HepG2 (cell line): ENCODE data around the gene CNMD. TPM values are rescaled to one million over a fixed set of nuclear protein-coding genes. Genes with fewer than 3 reads are reported as not detected.

Source experiments
- ATAC-seq: fragments of 200-7000 bp; cut with Tn5 transposase; 3 replicates; pipeline ENCODE4 v1.9.1; 2020; ENCODE audit warnings: mild to moderate bottlenecking, moderate library complexity
- BruUV-seq: library from RNA; stranded (reverse); fragments of 400-500 nt; replicated peaks from 2 replicates; lab custom pipeline; 2021; lab: Mats Ljungman, UMichigan
- CTCF ChIA-PET: fragments of 300-600 bp; formaldehyde crosslinking; extraction: SDS; loops from one replicate; lab custom pipeline; 2021; ENCODE audit warnings: low total read pairs, inconsistent platforms, low intra/inter-chr PET ratio; lab: Yijun Ruan, JAX
- POLR2A ChIA-PET: fragments of 350-600 bp; sonication (Branson Sonifier 250); formaldehyde crosslinking; loops from one replicate; lab custom pipeline; 2020; ENCODE audit warnings: antibody characterized with exemption, inconsistent platforms; lab: Yijun Ruan, JAX
- DNase-seq: peaks from one replicate; pipeline ENCODE4 v3.0.0-alpha.2; 2015; ENCODE audit warnings: low spot score
- FAIRE-seq: peaks from 3 replicates; lab custom pipeline; 2011; peaks lifted over from hg19 to GRCh38; lab: Jason Lieb, UNC
- H2AFZ ChIP-seq: one replicate; pipeline ENCODE4 v1.6.1; 2011; ENCODE audit warnings: low read length, inconsistent platforms
- H3K27ac ChIP-seq: fragments of 300-600 bp; 3 replicates; pipeline ENCODE4 v1.8.0; 2011; ENCODE audit warnings: mixed run types, mild to moderate bottlenecking, mixed read lengths, low read length, inconsistent platforms; ENCODE audit not compliant: insufficient read depth; ENCODE audit errors: extremely low read length
- H3K27me3 ChIP-seq, 2 experiments: fragments of 200-600 bp in 1 of 2; 2 replicates in 1 of 2; 3 replicates in 1 of 2; pipeline versions ENCODE4 v1.6.0 to v1.8.0; 2011; ENCODE audit warnings: low read length in 2 of 2, mild to moderate bottlenecking in 2 of 2, moderate library complexity in 2 of 2, inconsistent platforms in 1 of 2; ENCODE audit not compliant: insufficient read depth in 2 of 2, control insufficient read depth in 1 of 2
- H3K36me3 ChIP-seq, 2 experiments: fragments of 200-600 bp in 1 of 2; replicated peaks in 1 of 2; 2 replicates in 1 of 2; 3 replicates in 1 of 2; pipeline versions ENCODE4 v1.5.1 to v1.8.0; 2011; ENCODE audit warnings: low read length in 2 of 2, inconsistent platforms in 1 of 2; ENCODE audit not compliant: insufficient read depth in 2 of 2, control insufficient read depth in 1 of 2
- H3K4me1 ChIP-seq: 2 replicates; pipeline ENCODE4 v1.5.1; 2012; ENCODE audit warnings: low read length, inconsistent platforms; ENCODE audit not compliant: insufficient read depth
- H3K4me2 ChIP-seq: 2 replicates; pipeline ENCODE4 v1.6.0; 2011; ENCODE audit warnings: low read depth, low read length, inconsistent platforms
- H3K4me3 ChIP-seq, 3 experiments: fragments of 200-600 bp in 1 of 3; sonication (generic), shearing (Covaris generic) in 1 of 3; replicated peaks in 1 of 3; 2 replicates each; pipeline ENCODE4 v1.5.1; 2011 to 2016; ENCODE audit warnings: low read length in 3 of 3, inconsistent platforms in 2 of 3, low read depth in 2 of 3, mild to moderate bottlenecking in 2 of 3, control low read depth in 1 of 3, mixed read lengths in 1 of 3; ENCODE audit not compliant: insufficient read depth in 1 of 3
- H3K79me2 ChIP-seq: one replicate; pipeline ENCODE4 v1.6.1; 2011; ENCODE audit warnings: low read length, inconsistent platforms; ENCODE audit not compliant: insufficient read depth
- H3K9ac ChIP-seq: 2 replicates; pipeline ENCODE4 v1.6.0; 2011; ENCODE audit warnings: mild to moderate bottlenecking, low read depth, low read length, inconsistent platforms; ENCODE audit not compliant: insufficient read depth
- H3K9me3 ChIP-seq: 2 replicates; pipeline ENCODE4 v1.5.1; 2012; ENCODE audit warnings: mild to moderate bottlenecking, low read length
- H4K20me1 ChIP-seq: 2 replicates; pipeline ENCODE4 v1.6.0; 2011; ENCODE audit warnings: inconsistent platforms, mild to moderate bottlenecking, low read length, moderate library complexity; ENCODE audit not compliant: insufficient read depth
- ATF7 ChIP-seq, 2 experiments: fragments of 450-650 bp in 1 of 2; sonication (generic) in 1 of 2; formaldehyde crosslinking in 1 of 2; IDR thresholded peaks; 2 replicates each; pipeline versions ENCODE4 v1.4.0 to v1.6.1; 2016 to 2020; ENCODE audit warnings: antibody characterized with exemption in 1 of 2, mild to moderate bottlenecking in 1 of 2, missing genetic modification reagents in 1 of 2
- ELF1 ChIP-seq: sonication (generic); formaldehyde crosslinking; IDR thresholded peaks from 2 replicates; pipeline ENCODE4 v1.4.0; 2020; ENCODE audit warnings: missing genetic modification reagents
- FIP1L1 ChIP-seq: fragments of 200-400 bp; formaldehyde crosslinking; IDR thresholded peaks from 2 replicates; pipeline ENCODE4 v1.6.1; 2018; ENCODE audit warnings: low read depth, mild to moderate bottlenecking, low read length, moderate library complexity, borderline replicate concordance; ENCODE audit not compliant: insufficient read depth
- GZF1 ChIP-seq: sonication (generic); formaldehyde crosslinking; IDR thresholded peaks from 2 replicates; pipeline ENCODE4 v1.5.1; 2020; ENCODE audit warnings: mild to moderate bottlenecking, missing genetic modification reagents
- HMG20A ChIP-seq: IDR thresholded peaks from 2 replicates; pipeline ENCODE4 v1.6.1; 2016; ENCODE audit warnings: borderline replicate concordance
- KLF16 ChIP-seq, 2 experiments: sonication (generic) in 1 of 2; formaldehyde crosslinking in 1 of 2; IDR thresholded peaks; 2 replicates each; pipeline versions ENCODE4 v1.6.1 to v1.8.0; 2016 to 2023; ENCODE audit warnings: missing genetic modification reagents in 2 of 2, missing compliant biosample characterization in 1 of 2
- MTA3 ChIP-seq: sonication (generic); formaldehyde crosslinking; IDR thresholded peaks from 2 replicates; pipeline ENCODE4 v1.4.0; 2020; ENCODE audit warnings: missing genetic modification reagents
- PBX3 ChIP-seq: sonication (generic); formaldehyde crosslinking; IDR thresholded peaks from 2 replicates; pipeline ENCODE4 v1.8.1; 2023; ENCODE audit warnings: missing genetic modification reagents, inconsistent platforms, borderline replicate concordance
- PLSCR1 ChIP-seq: sonication (generic); formaldehyde crosslinking; IDR thresholded peaks from 2 replicates; pipeline ENCODE4 v1.5.0; 2020; ENCODE audit warnings: missing genetic modification reagents, mild to moderate bottlenecking, borderline replicate concordance
- RCOR2 ChIP-seq: IDR thresholded peaks from 2 replicates; pipeline ENCODE4 v1.6.1; 2016; ENCODE audit warnings: missing biosample characterization, missing genetic modification reagents
- RFX3 ChIP-seq: IDR thresholded peaks from 2 replicates; pipeline ENCODE4 v1.6.1; 2016; ENCODE audit warnings: missing biosample characterization, missing genetic modification reagents
- SYNCRIP ChIP-seq: fragments of 200-400 bp; formaldehyde crosslinking; IDR thresholded peaks from 2 replicates; pipeline ENCODE4 v1.6.1; 2018; ENCODE audit warnings: mild to moderate bottlenecking, low read depth, low read length; ENCODE audit not compliant: insufficient read depth
- ZBTB21 ChIP-seq: sonication (generic); formaldehyde crosslinking; IDR thresholded peaks from 2 replicates; pipeline ENCODE4 v1.4.0; 2020; ENCODE audit warnings: missing genetic modification reagents
- ZNF143 ChIP-seq: sonication (generic); formaldehyde crosslinking; IDR thresholded peaks from 2 replicates; pipeline ENCODE4 v1.4.0; 2020; ENCODE audit warnings: missing genetic modification reagents
- ZNF264 ChIP-seq: sonication (generic); formaldehyde crosslinking; IDR thresholded peaks from 2 replicates; pipeline ENCODE4 v1.4.0; 2020; ENCODE audit warnings: missing genetic modification reagents
- ZNF605 ChIP-seq: sonication (generic); formaldehyde crosslinking; IDR thresholded peaks from 2 replicates; pipeline ENCODE4 v1.8.0; 2022; ENCODE audit warnings: mild to moderate bottlenecking, missing genetic modification reagents
- ZNF615 ChIP-seq: sonication (generic); formaldehyde crosslinking; IDR thresholded peaks from 2 replicates; pipeline ENCODE4 v1.5.0; 2020; ENCODE audit warnings: mild to moderate bottlenecking, missing genetic modification reagents, borderline replicate concordance
- ZNF629 ChIP-seq: sonication (generic); formaldehyde crosslinking; conservative IDR thresholded peaks from 2 replicates; pipeline ENCODE4 v1.5.0; 2020; ENCODE audit warnings: missing genetic modification reagents
- ZNF781 ChIP-seq: sonication (generic); formaldehyde crosslinking; IDR thresholded peaks from 2 replicates; pipeline ENCODE4 v1.5.1; 2020; ENCODE audit warnings: borderline replicate concordance, mild to moderate bottlenecking, missing genetic modification reagents; ENCODE audit errors: not compliant biosample characterization
- ZSCAN12 ChIP-seq: sonication (generic); formaldehyde crosslinking; IDR thresholded peaks from 2 replicates; pipeline ENCODE4 v1.9.0; 2021; ENCODE audit warnings: mild to moderate bottlenecking, missing genetic modification reagents
- WGBS: methylation state at CpG from one replicate; pipeline ENCODE4 v1.1.6; 2017; ENCODE audit warnings: low lambda C conversion rate; 5-methylcytosine and 5-hydroxymethylcytosine counted together
- in situ Hi-C: cut with HindIII; loops from 2 replicates; pipeline ENCODE4 v1.10.0; 2017; ENCODE audit warnings: low pct_unique_long_range_greater_than_20kb; ENCODE audit not compliant: extremely low pct_ligation_motif_present
- intact Hi-C: fragments of 100-400 bp; cut with micrococcal nuclease; formaldehyde crosslinking; loops from one replicate; pipeline ENCODE4 v1.10.0; 2022; ENCODE audit not compliant: unreplicated experiment
- polyA plus RNA-seq, 8 experiments: library from polyadenylated mRNA; depleted of rRNA in 3 of 8; stranded (reverse) in 7 of 8; unstranded in 1 of 8; fragments of >200 nt; fragmentation: Illumina TruSeq in 4 of 8; extraction: Trizol in 4 of 8; gene quantifications; 2 replicates each; pipeline versions ENCODE4 v1.2.1 to v1.2.3, GENCODE V29; 2011 to 2016; ENCODE audit warnings: low read depth in 4 of 8, missing spikeins in 1 of 8, mixed read lengths in 1 of 8; ENCODE audit not compliant: insufficient read depth in 1 of 8
- total RNA-seq, 5 experiments: library from RNA; depleted of rRNA; stranded (reverse); fragments of >200 nt; fragmentation: Illumina TruSeq; extraction: Trizol; gene quantifications; 2 replicates each; pipeline ENCODE4 v1.2.3, GENCODE V29; 2016; ENCODE audit warnings: low read depth in 1 of 5

Gene CNMD
- total and polyA plus RNA-seq, 2 of the 13 experiments (the other 11 are each of a cell fraction or from before 2014, with no cell fraction given): not detected

- H3K4me3 ChIP-seq: no peak overlapping the region
- 0% methylated on average over 2 of the region's 4 CpGs for WGBS
- TF ChIP-seq ZNF781 (no peak), MTA3 (no peak), ZNF143 (CRISPR knock-in tag) (no peak), ZBTB21 (CRISPR knock-in tag) (no peak), KLF16 (CRISPR knock-in tag; IDR thresholded peaks at IDR 0.05) (no peak), ZNF264 (CRISPR knock-in tag) (no peak), HMG20A (CRISPR knock-in tag) (no peak), RFX3 (CRISPR knock-in tag) (no peak), ZSCAN12 (CRISPR knock-in tag) (no peak)
- TF ChIP-seq, all 625 proteins: peak for 0
- ATAC-seq: no peak
- Histone ChIP-seq H3K27ac (no peak overlapping the region), H3K79me2 (no peaks in the 10 kb centered on the region), H3K4me2 (no peak overlapping the region), H4K20me1 (no peaks in the 10 kb centered on the region), H3K27me3 (peaks cover 3 to 9% of the 10 kb centered on the region in 2 experiments; a peak in 2 of 5 replicates), H2AFZ (no peak overlapping the region), H3K36me3 (no peaks in the 10 kb centered on the region), H3K4me1 (peaks cover 4% of the 10 kb centered on the region; the same call in 1 of the 2 replicates), H3K9me3 (no peaks in the 10 kb centered on the region), H3K9ac (no peak overlapping the region)
- in situ Hi-C loops: no loop called here
- intact Hi-C loops: no loop called here
- no TSS peak for BruUV-seq
- no peak for FAIRE-seq
- no peak for DNase-seq
- ChIA-PET CTCF (no interaction called here), POLR2A (no interaction called here)
Observed at GRCh38 chr13:52780092-52780491, 40.5 kb upstream of the CNMD start.

GRCh38 chr13:52779103-52779502 is 39.5 kb upstream of the CNMD start:
- Histone ChIP-seq H3K4me2 (no peak overlapping the region), H4K20me1 (no peaks in the 10 kb centered on the region), H3K36me3 (no peaks in the 10 kb centered on the region), H3K79me2 (no peaks in the 10 kb centered on the region), H3K4me3 (no peak overlapping the region), H3K4me1 (peaks cover 4% of the 10 kb centered on the region; the same call in 1 of the 2 replicates), H3K27me3 (peaks cover 3 to 9% of the 10 kb centered on the region in 2 experiments; a peak in 2 of 5 replicates), H3K9ac (no peak overlapping the region), H2AFZ (no peak overlapping the region), H3K9me3 (no peaks in the 10 kb centered on the region), H3K27ac (no peak overlapping the region)
- WGBS: 42% methylated on average over 4 of the region's 11 CpGs
- DNase-seq (no peak), ATAC-seq (no peak; the same call in 2 of the 3 replicates), FAIRE-seq (no peak)
- POLR2A ChIA-PET: no interaction called here
- in situ Hi-C loops: no loop called here
- CTCF ChIA-PET: no interaction called here
- intact Hi-C loops: no loop called here
- no TSS peak for BruUV-seq
- TF ChIP-seq ZNF615 (CRISPR knock-in tag) (no peak), GZF1 (CRISPR knock-in tag) (no peak), RCOR2 (CRISPR knock-in tag) (no peak), PLSCR1 (no peak), SYNCRIP (no peak), PBX3 (CRISPR knock-in tag) (no peak), FIP1L1 (no peak), ELF1 (CRISPR knock-in tag) (no peak), ATF7 (IDR thresholded peaks at IDR 0.05) (no peak), ATF7 (CRISPR knock-in tag; IDR thresholded peaks at IDR 0.05) (no peak), ZNF605 (no peak), ZNF629 (CRISPR knock-in tag) (no peak)
